GM10847 (cell line): ENCODE data around the gene AKT3.

Source experiments
- POLR2A ChIP-seq: IDR thresholded peaks from 2 replicates; pipeline ENCODE4 v1.6.1; 2011; ENCODE audit not compliant: insufficient read length; ENCODE audit errors: extremely low read depth

Gene AKT3

GRCh38 chr1:243748706-243749283 lies 101.2 kb downstream of the AKT3 start:
- no peak for TF ChIP-seq POLR2A

DNA sequence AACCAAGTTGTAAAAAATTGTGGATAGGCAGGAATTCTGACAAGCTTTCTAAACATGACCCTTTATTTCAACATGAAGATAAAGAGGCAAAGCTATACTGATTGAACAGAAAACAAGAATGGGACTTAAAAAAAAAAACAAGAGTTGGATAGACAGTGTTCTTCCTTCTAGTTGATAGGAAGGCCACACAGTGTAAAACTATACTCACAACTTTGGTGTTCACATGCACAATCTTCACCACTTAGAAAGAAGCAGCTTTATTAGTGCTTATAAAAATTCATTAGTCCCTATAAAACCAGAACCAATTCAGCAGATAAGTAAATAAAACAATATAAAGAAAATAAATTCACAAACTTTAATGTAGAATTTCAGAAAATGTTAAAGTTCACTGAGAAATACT lies 101.8 kb downstream of the AKT3 start:
- TF ChIP-seq POLR2A, result no peak

GRCh38 chr1:243746751-243747150 lies 103.3 kb downstream of the AKT3 start:
- no peak for TF ChIP-seq POLR2A

GRCh38 chr1:243745356-243745755 lies 104.7 kb downstream of the AKT3 start:
- TF ChIP-seq POLR2A, result no peak

DNA sequence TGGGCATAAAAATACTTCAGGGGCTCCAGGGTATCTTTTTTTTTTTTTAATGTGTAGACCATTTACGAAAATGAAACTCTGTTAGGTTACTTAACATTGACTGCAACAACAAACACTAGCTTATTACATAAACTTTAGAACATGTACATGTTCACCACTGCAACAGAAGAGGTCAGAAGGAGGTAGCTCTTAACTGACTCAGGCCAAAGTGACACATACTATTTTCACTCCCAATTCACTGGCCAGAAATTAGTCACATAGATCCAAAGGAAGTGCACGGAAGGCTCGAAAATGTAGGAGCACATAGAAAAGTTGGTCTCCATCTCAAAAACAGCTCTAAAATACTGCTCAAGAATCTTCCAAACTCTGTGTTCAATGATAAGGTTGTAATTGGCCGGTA lies 107.2 kb downstream of the AKT3 start:
- no peak for TF ChIP-seq POLR2A

DNA sequence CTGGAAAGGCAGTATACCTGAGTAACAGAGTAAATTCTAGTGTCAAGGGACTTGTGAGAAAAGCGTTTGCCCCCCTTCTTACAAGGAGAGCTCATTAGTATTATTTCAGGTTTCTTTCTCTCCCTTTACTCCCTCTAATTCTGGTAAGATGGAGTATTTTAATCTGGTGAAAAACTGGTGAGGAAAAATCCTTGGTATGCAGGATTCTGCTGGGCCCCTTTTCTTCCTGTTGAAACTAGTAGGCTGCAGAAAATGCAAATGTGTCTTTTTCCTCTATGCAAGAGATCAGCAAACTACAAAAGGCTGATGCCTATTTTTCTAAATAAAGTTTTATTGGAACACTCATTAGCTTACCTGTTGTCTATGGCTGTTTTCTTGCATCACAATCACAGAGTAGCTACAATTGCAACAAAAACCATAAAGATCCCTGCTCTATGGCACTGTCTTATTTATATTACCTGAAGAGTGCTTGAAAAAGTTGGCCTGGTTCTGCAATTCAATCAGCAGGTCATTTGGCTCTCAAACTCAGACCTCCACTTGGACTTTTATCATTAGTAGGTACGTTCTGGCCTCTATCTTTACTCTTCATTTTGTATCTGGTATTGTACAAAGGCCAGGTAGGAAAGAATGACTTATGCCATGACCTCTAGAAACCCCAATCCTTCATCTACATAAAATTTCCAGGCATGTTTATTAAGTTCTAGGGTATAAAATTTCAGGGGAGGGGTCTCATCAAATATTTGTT lies 109.6 kb downstream of the AKT3 start:
- TF ChIP-seq POLR2A, result no peak

- TF ChIP-seq POLR2A, result no peak
These were observed 110.6 kb downstream of the AKT3 start for GRCh38 chr1:243739335-243740003.

GRCh38 chr1:243738020-243738419 lies 112.0 kb downstream of the AKT3 start:
- TF ChIP-seq POLR2A, result no peak

DNA sequence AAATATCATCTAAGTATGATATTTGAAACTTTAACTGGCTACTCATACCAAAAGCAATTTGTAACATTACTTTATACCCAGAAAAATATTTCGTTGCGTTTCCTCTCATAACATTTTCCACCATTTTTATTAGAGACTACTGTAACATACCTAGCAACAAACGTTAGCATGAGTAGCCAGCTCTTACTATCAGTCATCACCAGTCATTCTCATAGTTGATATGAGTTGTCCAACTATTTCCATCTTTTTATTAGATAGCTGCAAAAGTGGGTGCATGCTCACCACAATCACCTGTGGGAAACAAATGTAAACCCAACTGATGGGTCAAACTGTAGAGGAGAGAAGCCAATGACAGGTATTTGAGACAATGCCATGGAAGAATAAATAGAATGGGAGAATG lies 114.6 kb downstream of the AKT3 start:
- TF ChIP-seq POLR2A, result no peak

GRCh38 chr1:243734308-243734695 lies 115.7 kb downstream of the AKT3 start:
- TF ChIP-seq POLR2A, result no peak

- TF ChIP-seq POLR2A, result no peak
These were observed 116.3 kb downstream of the AKT3 start for GRCh38 chr1:243733670-243734307.

DNA sequence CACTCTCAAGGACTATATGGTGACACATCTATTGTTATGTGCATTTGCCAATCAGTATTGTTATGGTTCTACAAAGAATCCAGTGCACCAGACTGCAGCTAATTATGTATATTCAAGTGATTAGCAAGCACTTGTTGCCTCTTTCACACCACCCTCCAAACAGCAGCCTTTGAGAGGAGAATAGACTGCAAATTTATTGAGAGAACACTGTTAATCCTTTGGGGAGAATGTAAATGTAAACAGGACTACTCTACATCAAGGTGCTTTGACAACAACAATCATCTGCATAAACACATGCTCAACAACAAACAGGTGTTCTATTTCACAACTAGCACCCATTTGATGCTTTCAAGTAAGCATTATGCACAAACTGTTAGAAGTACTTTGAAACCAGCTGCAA lies 117.4 kb downstream of the AKT3 start:
- no peak for TF ChIP-seq POLR2A

DNA sequence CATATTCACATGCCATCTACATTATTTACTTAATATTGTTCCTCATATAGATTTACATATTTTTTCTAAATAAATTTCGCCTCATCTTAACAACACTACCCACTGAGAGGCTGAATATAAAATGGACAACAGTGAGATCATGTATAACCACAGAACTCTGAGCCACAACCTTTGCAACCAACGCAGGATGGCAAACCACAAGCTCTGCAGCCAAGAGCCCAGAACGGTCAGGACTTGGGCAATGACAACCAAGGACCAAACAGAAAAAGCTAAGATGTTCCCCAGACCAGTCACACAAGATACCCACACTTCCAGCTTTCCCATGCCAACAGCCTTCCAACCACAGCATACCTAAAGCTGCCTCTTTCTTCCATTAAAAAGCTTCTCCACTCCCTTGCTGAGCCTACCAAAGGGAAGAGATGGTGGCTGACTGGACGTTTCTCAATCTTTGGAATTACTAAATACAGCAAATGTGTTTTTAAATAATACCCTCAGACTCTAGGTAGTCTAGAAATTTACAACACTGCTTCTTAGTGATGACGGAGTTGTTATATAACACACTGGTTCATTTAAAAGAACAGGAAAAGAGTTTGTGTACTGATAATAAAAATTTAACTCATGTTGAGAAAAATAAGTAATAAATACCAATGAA lies 117.9 kb downstream of the AKT3 start:
- TF ChIP-seq POLR2A, result no peak

GRCh38 chr1:243731301-243731891 lies 118.6 kb downstream of the AKT3 start:
- TF ChIP-seq POLR2A, result no peak

- no peak for TF ChIP-seq POLR2A
These were observed 119.4 kb downstream of the AKT3 start for GRCh38 chr1:243730487-243731150.

DNA sequence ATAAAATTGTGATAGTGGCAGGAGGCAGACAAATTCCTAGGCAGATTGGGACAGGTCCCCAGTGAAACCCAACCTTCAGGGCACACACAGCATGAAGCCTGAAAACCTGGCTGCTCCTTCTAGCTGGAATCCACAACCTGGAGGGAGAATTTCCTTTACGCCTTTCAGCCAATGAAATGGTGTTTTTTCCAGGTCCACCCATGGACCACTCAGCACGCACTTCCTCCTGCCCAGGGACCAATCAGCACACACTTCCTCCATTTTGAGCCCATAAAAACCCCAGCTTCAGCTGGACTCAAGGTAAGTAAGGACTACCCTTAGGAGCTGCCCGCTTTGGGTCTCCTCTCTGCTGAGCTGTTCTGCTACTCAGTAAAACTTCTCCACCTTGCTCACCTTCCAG lies 120.1 kb downstream of the AKT3 start:
- no peak for TF ChIP-seq POLR2A
